Measurements from ENCODE around the gene NRXN3.

GRCh38 chr14:79331830-79332229 is 1161.7 kb downstream of the NRXN3 start:
- no peak for TF ChIP-seq CTCF (conservative IDR thresholded peaks at IDR 0.05 in 1 of 2, IDR thresholded peaks at IDR 0.05 in 1 of 2; ENCODE audit: extremely low read depth in 1 of 2, insufficient read depth in 1 of 2, low read depth in 1 of 2, low read length in 2 of 2)
- TF ChIP-seq EZH2 (IDR thresholded peaks at IDR 0.05; ENCODE audit: borderline replicate concordance, low read length), result no peak

All from mammary epithelial cell (primary cell).